Measurements from ENCODE around the gene C19orf38.

- no peak for TF ChIP-seq CTCF (conservative IDR thresholded peaks at IDR 0.05 in 1 of 2, IDR thresholded peaks at IDR 0.05 in 1 of 2; ENCODE audit: extremely low read depth in 1 of 2, insufficient read depth in 1 of 2, low read depth in 1 of 2, low read length in 2 of 2)
- no peak for TF ChIP-seq EZH2 (IDR thresholded peaks at IDR 0.05; ENCODE audit: borderline replicate concordance, low read length)
These were observed 31.5 kb upstream of the C19orf38 start for GRCh38 chr19:10816691-10817090.

Data from mammary epithelial cell (primary cell).